Measurements from ENCODE around the gene PSMD1. TPM values are rescaled to one million over a fixed set of nuclear protein-coding genes. Genes with fewer than 3 reads are reported as not detected.
A peak's percentile ranks its signal among the peaks of the same experiment; 100 is the strongest.

The PSMD1 gene
- total and polyA plus RNA-seq, 11 donors = 33.2 to 124 (median 86.1) TPM

- Histone ChIP-seq H3K9me3 (no peaks in the 10 kb centered on the region), H3K36me3 (no peaks in the 10 kb centered on the region), H3K4me1 (peaks cover 9 to 72% (median 37%) of the 10 kb centered on the region in 12 donors), H3K4me3 (no peak overlapping the region), H3K27me3 (peaks cover 0 to 4% (median 0%) of the 10 kb centered on the region in 9 donors), H3K27ac (peak overlapping the region; percentile 24 to 95 (median 56))
- intact Hi-C loops (cut with DNase I) = no loop called here
- 45 to 77% (median 65%) methylated on average over 2 to 4 of the region's 4 CpGs; no CpG with 5 or more reads in 1 of the 4 donors for WGBS, 4 donors
- TF ChIP-seq CTCF (IDR thresholded peaks at IDR 0.05) = no peak
- no peak for TF ChIP-seq POLR2A (IDR thresholded peaks at IDR 0.05)
- DNase-seq (no peak), ATAC-seq (peak in 2 of 4 donors; percentile 15 to 18)
Measured at GRCh38 chr2:231185886-231186285, 129.2 kb downstream of the PSMD1 start.

GRCh38 chr2:231186325-231186724, 129.7 kb downstream of the PSMD1 start:
- 73 to 96% (median 91%) methylated on average over 7 of the region's 7 CpGs for WGBS, 4 donors
- no peak for DNase-seq
- no peak for TF ChIP-seq CTCF (IDR thresholded peaks at IDR 0.05)
- no peak for TF ChIP-seq POLR2A (IDR thresholded peaks at IDR 0.05)
- Histone ChIP-seq H3K27me3 (peaks cover 0 to 6% (median 0%) of the 10 kb centered on the region in 9 donors), H3K27ac (peak overlapping the region in 11 of 12 donors; percentile 40 to 95 (median 58)), H3K36me3 (no peaks in the 10 kb centered on the region), H3K9me3 (no peaks in the 10 kb centered on the region), H3K4me1 (peaks cover 9 to 73% (median 41%) of the 10 kb centered on the region in 12 donors), H3K4me3 (no peak overlapping the region)
- ATAC-seq = no peak
- intact Hi-C loops (cut with DNase I) = no loop called here

GRCh38 chr2:231187736-231188505, 131.3 kb downstream of the PSMD1 start:
- Histone ChIP-seq H3K4me1 (peaks cover 3 to 70% (median 36%) of the 10 kb centered on the region in 12 donors), H3K9me3 (no peaks in the 10 kb centered on the region), H3K27me3 (peaks cover 0 to 6% (median 0%) of the 10 kb centered on the region in 9 donors), H3K36me3 (no peaks in the 10 kb centered on the region), H3K27ac (peak overlapping the region in 10 of 12 donors; percentile 26 to 95 (median 84)), H3K4me3 (no peak overlapping the region)
- whole genome bisulfite sequencing, 4 donors = 74 to 76% (median 75%) methylated on average over 17 to 18 of the region's 18 CpGs
- DNase-seq = peak in 4 of 5 donors; percentile 55 to 80 (median 72)
- TF ChIP-seq POLR2A (IDR thresholded peaks at IDR 0.05) (no peak), CTCF (IDR thresholded peaks at IDR 0.05) (no peak)
- peak; percentile 36 to 69 (median 58) for ATAC-seq
- intact Hi-C loops (cut with DNase I) = no loop called here

DNA sequence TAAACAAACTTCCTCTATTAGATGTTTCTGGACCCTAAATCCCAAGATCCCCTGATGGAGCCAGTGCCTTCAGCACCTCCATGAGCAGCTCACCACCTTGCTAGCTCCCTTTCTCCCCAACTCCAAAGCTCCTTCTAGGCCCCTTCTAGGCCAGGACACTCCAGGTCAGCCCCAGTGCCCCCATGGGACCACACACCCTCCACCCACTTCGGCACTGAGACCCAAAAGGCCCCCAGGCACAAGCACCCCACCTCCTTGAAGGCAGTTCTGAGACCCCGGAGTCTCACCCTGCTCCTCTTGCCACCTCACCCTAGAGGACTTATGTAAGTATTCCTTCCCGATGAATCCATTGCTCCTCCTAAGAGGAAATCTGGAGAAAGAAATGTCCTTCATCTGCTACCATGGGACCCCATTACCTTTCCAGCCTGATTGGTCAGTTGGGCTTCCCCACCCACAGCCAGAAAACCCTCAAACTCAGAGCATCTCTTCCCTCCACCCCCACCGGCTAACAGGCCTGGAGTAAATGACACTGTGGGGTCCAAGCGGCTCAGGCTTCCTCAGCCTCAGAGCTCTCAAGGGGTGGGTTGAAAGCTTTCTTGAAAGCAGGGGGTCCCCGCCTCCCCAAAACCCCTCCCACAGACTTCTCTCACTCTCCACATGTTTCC, 132.0 kb downstream of the PSMD1 start:
- H3K4me3 ChIP-seq = no peak overlapping the region
- ATAC-seq = no peak
- H3K36me3 ChIP-seq = no peaks in the 10 kb centered on the region
- H3K27ac ChIP-seq = peak overlapping the region in 9 of 12 donors; percentile 26 to 95 (median 85)
- TF ChIP-seq POLR2A (IDR thresholded peaks at IDR 0.05) (no peak), CTCF (IDR thresholded peaks at IDR 0.05) (no peak)
- peaks cover 0 to 6% (median 0%) of the 10 kb centered on the region in 9 donors for H3K27me3 ChIP-seq
- no peak for DNase-seq
- H3K9me3 ChIP-seq = no peaks in the 10 kb centered on the region
- peaks cover 3 to 68% (median 36%) of the 10 kb centered on the region in 12 donors for H3K4me1 ChIP-seq
- 93 to 95% (median 94%) methylated on average over 6 of the region's 6 CpGs for WGBS, 4 donors
- intact Hi-C loops (cut with DNase I) = no loop called here
